ENCODE measurements around the gene IER5L.
"Not testable (repeated sequence)": the region's sequence is repeated elsewhere in the genome, so short reads cannot be mapped to it uniquely, and the experiment has no call there.

The IER5L gene

DNA sequence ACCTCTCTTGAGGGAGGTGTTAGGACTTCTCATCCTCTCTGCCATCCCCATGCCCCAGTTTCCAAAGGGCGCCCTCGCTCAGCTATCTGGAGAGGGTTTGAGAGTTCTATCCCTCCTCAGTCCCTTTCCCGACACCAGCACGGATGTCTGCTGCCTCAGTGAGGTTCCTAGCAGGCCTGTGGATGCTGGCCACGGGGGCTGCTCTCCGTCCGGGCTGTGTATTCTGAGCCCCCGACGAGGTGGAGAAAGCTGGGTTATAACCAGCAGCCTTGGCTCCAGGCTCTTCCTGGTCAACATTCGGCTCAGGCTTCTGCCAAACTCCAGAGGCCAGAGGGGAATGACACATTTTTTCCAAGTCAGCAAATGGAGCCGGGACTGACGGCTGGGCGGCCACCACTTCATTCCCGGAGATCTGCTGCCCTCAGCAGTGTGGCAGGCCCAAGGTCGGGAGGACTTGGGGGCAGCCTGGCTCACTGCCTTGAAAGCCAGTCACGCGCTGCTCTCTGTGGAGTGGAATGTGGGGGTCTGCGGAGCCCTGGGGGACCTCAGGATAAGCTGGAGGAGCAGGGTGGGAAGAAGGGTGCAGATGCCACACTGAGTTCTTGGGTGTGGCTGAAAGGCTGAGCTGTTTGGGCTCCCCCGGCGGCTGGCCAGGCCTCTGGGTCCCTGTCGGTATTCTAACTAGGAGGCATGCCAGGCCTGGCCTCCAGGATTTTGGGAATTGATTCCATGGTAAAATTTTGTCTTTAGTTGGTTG is 39.4 kb downstream of the IER5L start:
- DNase-seq (ENCODE audit: low spot score): no peak

GRCh38 chr9:129138144-129138462 is 40.0 kb downstream of the IER5L start:
- no peak for DNase-seq (ENCODE audit: low spot score)

- no peak for DNase-seq (ENCODE audit: low spot score)
Measured at GRCh38 chr9:129137292-129138143, 40.5 kb downstream of the IER5L start.

- no peak for DNase-seq (ENCODE audit: low spot score)
Measured at GRCh38 chr9:129136446-129137035, 41.5 kb downstream of the IER5L start.

GRCh38 chr9:129135476-129135875 is 42.6 kb downstream of the IER5L start:
- no peak for DNase-seq (ENCODE audit: low spot score)

DNA sequence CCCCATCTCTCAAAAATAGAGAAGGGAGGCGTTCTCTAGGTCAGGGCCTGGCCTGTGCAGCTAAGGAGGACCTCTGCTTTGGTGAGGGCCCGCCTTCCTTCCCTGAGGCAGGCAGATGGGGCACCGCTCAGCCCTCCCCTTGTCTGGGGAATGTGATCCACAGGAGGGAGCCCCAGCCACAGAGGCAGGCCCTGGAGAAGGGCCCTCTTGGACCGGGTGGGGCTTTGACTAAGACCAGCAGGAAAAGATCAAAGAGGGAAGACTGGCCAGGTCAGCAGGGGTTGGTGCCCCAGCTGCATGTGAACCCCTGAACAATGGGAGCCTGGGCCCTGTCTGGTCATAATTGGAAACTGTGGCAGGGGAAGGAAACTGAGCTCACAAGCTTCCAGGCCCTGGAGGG is 45.0 kb downstream of the IER5L start:
- no peak for DNase-seq (ENCODE audit: low spot score)

DNA sequence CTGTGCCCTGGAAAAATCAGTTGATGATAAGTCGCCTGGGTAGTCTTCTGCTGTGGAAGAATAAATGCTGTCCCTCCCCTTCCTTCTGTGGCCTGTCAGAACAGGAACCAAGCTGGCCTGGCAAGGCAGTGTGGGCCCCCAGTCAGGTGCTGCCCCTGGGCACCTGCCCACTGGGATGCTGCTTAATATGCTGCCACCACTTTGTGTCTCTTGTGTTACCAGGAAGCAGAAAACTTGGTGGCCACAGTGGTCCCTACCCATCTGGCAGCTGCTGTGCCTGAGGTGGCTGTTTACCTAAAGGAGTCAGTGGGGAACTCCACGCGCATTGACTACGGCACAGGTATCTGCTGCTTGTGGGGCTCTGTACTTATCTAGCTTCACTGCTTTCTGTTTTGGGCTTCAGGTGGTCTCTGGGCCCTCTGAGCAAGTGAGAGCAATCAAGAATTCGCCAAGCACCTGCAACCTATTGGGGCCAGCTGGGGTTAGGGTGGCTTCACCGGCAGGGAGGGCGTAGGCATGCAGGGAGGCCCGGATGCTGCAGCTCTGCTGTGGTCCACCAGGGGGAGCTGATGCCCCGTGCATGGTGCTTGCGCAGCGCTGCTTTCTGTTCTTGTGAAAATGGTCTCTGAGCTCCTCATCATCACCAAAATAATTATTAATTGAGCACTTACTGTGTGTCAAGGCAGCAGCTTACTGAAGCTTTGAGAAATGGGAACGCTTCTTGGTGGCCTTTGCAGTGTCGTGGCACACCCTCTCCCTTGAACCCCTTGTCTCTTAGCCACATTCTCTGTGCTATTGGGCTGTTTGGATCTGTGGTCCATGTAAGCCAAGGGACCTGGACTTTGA is 46.5 kb downstream of the IER5L start:
- DNase-seq (ENCODE audit: low spot score): peak; percentile 91

- DNase-seq (ENCODE audit: low spot score): no peak
Measured at GRCh38 chr9:129130791-129131190, 47.3 kb downstream of the IER5L start.

- DNase-seq (ENCODE audit: low spot score): not testable (repeated sequence)
Measured at GRCh38 chr9:129130271-129130670, 47.8 kb downstream of the IER5L start.

DNA sequence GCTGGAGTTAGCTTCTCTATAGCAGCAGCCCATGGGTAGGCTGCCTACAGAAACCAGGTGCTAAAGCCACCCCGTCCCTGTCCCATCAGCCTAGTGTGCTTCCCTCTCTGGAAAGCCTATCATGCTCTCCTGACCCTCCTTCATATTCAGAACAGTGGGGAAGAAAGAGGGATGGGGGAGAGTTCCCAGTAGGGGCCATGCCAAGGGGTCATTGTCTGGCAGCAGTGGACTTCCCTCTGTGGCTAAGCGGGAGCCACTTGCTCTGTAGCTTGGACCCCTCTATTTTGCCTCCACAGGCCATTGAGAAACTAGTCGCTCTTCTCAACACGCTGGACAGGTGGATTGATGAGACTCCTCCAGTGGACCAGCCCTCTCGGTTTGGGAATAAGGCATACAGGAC is 49.4 kb downstream of the IER5L start:
- no peak for DNase-seq (ENCODE audit: low spot score)

GRCh38 chr9:129126749-129127618 is 51.1 kb downstream of the IER5L start:
- DNase-seq (ENCODE audit: low spot score): peak; percentile 82

Data from D341Med (cell line).